Ovary (tissue), 9 donors: ENCODE data around the gene WNT9A. TPM values are rescaled to one million over a fixed set of nuclear protein-coding genes. Genes with fewer than 3 reads are reported as not detected.
A peak's percentile ranks its signal among the peaks of the same experiment; 100 is the strongest.

Source experiments
- DNase-seq, 5 donors: peaks; one replicate each; pipeline ENCODE4 v3.0.0-alpha.2; 2019 to 2020
- H3K27ac ChIP-seq, 2 donors: fragments of 200-600 bp; one replicate each; pipeline versions ENCODE4 v1.5.1 to v1.8.0; 2019 to 2022
- H3K27me3 ChIP-seq: fragments of 200-600 bp; one replicate; pipeline ENCODE4 v1.8.0; 2022
- H3K36me3 ChIP-seq: fragments of 200-600 bp; sonication (generic); one replicate; pipeline ENCODE4 v1.5.1; 2019
- H3K4me1 ChIP-seq: one replicate; pipeline ENCODE4 v1.8.1; 2013; ENCODE audit warnings: mild to moderate bottlenecking, moderate library complexity; ENCODE audit not compliant: insufficient read depth
- H3K4me3 ChIP-seq: fragments of 200-600 bp; sonication (generic); one replicate; pipeline ENCODE4 v1.5.1; 2017
- H3K9me3 ChIP-seq, 2 donors: fragments of 200-600 bp in 1 of 2; sonication (generic) in 1 of 2; one replicate each; pipeline versions ENCODE4 v1.5.1 to v1.8.1; 2013 to 2019; ENCODE audit warnings: mild to moderate bottlenecking in 1 of 2, moderate library complexity in 1 of 2
- CTCF ChIP-seq, 3 donors: fragments of 450-650 bp in 2 of 3; fragments of 200-600 bp in 1 of 3; IDR thresholded peaks; one replicate each; pipeline versions ENCODE4 v1.5.1 to v1.8.0; 2016 to 2022; ENCODE audit warnings: antibody characterized with exemption in 3 of 3, mild to moderate bottlenecking in 1 of 3
- EP300 ChIP-seq: sonication (generic); formaldehyde crosslinking; IDR thresholded peaks from one replicate; pipeline ENCODE4 v1.6.1; 2017; ENCODE audit warnings: antibody characterized with exemption
- POLR2A ChIP-seq: fragments of 450-650 bp; IDR thresholded peaks from one replicate; pipeline ENCODE4 v1.6.1; 2017; ENCODE audit warnings: antibody characterized with exemption, mild to moderate bottlenecking, moderate library complexity
- WGBS, 3 donors: extraction: QIAGEN DNeasy Blood & Tissue Kit in 1 of 3; methylation state at CpG; one replicate each; pipeline versions ENCODE4 v1.1.5 to v1.1.7; 2013 to 2017; 5-methylcytosine and 5-hydroxymethylcytosine counted together
- intact Hi-C, 4 donors: fragments of 100-400 bp; cut with DNase I; formaldehyde crosslinking; loops; one replicate each; pipeline versions ENCODE4 v1.11.0 to v1.15.1; 2022 to 2023
- polyA plus RNA-seq, 2 donors: library from polyadenylated mRNA; stranded (reverse); fragments of 200-250 nt in 1 of 2; fragments of 350-450 nt in 1 of 2; fragmentation: Illumina TruSeq in 1 of 2; extraction: RNeasy Lipid Tissue Mini Kit (QIAGEN cat#74804) in 1 of 2; gene quantifications; one replicate each; pipeline ENCODE4 v1.2.3, GENCODE V29; 2013 to 2014
- total RNA-seq, 7 donors: library from RNA; depleted of rRNA in 2 of 7; stranded (reverse); fragments of >200 nt in 2 of 7; fragmentation: NEBNext Ultra II Directional in 3 of 7; extraction: Animal tissue kit (Norgen Biotek cat#: 25700) in 3 of 7; gene quantifications; one replicate each; pipeline versions ENCODE4 v1.1.0 to v1.2.4, GENCODE V29; 2016 to 2023
- donor health status: DM: no; HTN: no; CAD: no; lungs with moderate emphysema.
- donor health status: DM: no; HTN: no; CAD: no.
- donor health status: Bipolar disorder and iron deficiency.
- donor health status: DM: yes; HTN: yes; CAD: no.
- donor health status: DM: no; HTN: no; CAD: no.
- donor health status: DM: yes; HTN: yes; CAD: no.

Gene WNT9A
- total and polyA plus RNA-seq, 9 donors: 1.1 to 15.9 (median 9.8) TPM

GRCh38 chr1:227944931-227945890, 2.5 kb downstream of the WNT9A start:
- no peaks in the 10 kb centered on the region for H3K36me3 ChIP-seq
- H3K4me1 ChIP-seq: peaks cover 10% of the 10 kb centered on the region
- H3K27ac ChIP-seq: peak overlapping the region; percentile 60 to 70
- 73 to 91% (median 85%) methylated on average over 16 to 18 of the region's 18 CpGs for WGBS, 3 donors
- H3K9me3 ChIP-seq: no peaks in the 10 kb centered on the region
- H3K27me3 ChIP-seq: no peaks in the 10 kb centered on the region
- intact Hi-C loops: loop anchor here (5.0 to 10.0 kb wide), 4 partner anchors 180 to 463 kb away; partner anchors contain the start of genes JMJD4 (in 2 of the 4) and SNAP47 (in 2 of the 4)
- no peak for TF ChIP-seq CTCF (IDR thresholded peaks at IDR 0.05)
- TF ChIP-seq EP300: no peak
- TF ChIP-seq POLR2A: no peak
- peak in 3 of 5 donors; percentile 25 to 46 (median 36) for DNase-seq
- H3K4me3 ChIP-seq: peak overlapping the region; percentile 67

DNA sequence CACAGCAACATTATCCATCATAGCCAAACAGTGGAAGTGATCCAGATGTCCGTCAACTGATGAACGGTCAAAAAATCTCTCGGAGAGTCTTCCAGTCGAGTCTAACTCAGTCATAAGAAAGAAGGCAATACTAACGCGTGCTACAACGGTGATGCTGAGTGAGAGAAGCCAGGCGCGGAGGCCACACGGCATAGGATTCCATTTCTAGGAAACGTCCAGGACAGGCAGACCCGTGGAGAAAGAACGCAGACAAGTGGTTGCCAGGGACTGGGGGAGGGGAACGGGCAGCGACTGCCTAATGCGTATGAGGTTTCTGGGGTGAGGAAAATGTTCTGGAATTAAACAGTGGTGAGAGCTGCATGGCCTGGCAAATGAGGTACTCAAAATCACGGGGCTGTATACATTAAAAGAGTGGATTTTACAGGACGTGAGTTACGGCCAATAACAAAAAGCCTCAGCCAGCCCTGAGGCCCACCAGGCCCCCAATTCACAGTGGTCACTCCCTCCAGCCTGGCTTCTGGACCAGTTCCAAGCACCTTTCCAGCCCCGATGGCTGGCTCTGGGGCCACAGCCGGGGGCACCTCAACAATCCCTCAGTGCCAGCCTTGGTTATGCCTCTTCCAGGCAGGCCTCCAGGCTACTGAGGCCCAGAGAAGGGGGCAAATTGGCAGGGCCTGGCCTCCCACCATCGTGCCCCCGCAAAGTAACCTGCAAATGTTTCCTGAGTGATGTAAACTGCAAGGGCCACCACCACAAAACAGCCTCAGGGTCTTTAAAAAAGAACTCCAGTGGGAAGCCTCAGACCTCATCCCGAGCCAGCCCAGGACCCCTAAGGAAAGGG, 3.4 kb downstream of the WNT9A start:
- Histone ChIP-seq H3K36me3 (no peaks in the 10 kb centered on the region), H3K27me3 (no peaks in the 10 kb centered on the region), H3K4me1 (peaks cover 10% of the 10 kb centered on the region), H3K27ac (peak overlapping the region in 1 of 2 donors; percentile 70), H3K4me3 (no peak overlapping the region), H3K9me3 (no peaks in the 10 kb centered on the region)
- WGBS, 3 donors: 83 to 87% (median 84%) methylated on average over 23 to 24 of the region's 24 CpGs
- intact Hi-C loops: loop anchor here in 2 of 4 donors (10.0 kb wide), 2 partner anchors 180 to 210 kb away; partner anchors contain the start of genes JMJD4 (in 2 of the 2) and SNAP47 (in 2 of the 2)
- DNase-seq: peak in 2 of 5 donors; percentile 20 to 26
- TF ChIP-seq CTCF (IDR thresholded peaks at IDR 0.05) (no peak), POLR2A (no peak), EP300 (no peak)

- peaks cover 9% of the 10 kb centered on the region for H3K4me1 ChIP-seq
- whole genome bisulfite sequencing, 3 donors: 93% methylated on average over 12 of the region's 12 CpGs
- no peak overlapping the region for H3K27ac ChIP-seq
- no peak for TF ChIP-seq EP300
- no peak for TF ChIP-seq CTCF (IDR thresholded peaks at IDR 0.05)
- TF ChIP-seq POLR2A: no peak
- no peaks in the 10 kb centered on the region for H3K27me3 ChIP-seq
- intact Hi-C loops: loop anchor here in 2 of 4 donors (10.0 kb wide), 2 partner anchors 179 to 209 kb away; partner anchors contain the start of genes JMJD4 (in 2 of the 2) and SNAP47 (in 2 of the 2)
- no peaks in the 10 kb centered on the region for H3K9me3 ChIP-seq
- no peak overlapping the region for H3K4me3 ChIP-seq
- no peak for DNase-seq
- no peaks in the 10 kb centered on the region for H3K36me3 ChIP-seq
These were observed 4.2 kb downstream of the WNT9A start for GRCh38 chr1:227943381-227944089.
